ENCODE data around the gene CA10.

DNA sequence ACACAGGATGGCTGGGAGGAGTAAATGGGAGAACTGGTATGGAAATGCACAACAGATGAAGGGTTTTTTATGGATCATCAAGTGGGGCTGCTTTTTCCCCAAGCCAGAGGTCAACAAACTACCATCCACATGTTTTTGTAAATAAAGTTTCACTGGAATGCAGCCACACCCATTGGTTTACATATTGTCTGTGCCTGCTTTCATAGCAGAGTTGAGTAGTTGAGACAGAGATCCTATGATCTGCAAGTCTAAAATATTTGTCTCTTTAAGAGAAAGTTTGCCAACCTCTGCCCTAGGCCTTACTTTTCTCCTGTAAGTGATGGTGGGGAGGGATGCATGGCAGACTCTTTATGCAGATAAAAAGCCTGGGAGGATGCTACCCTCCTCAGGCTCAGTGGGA is 341.4 kb downstream of the CA10 start:
- TF ChIP-seq, protein P1, sequence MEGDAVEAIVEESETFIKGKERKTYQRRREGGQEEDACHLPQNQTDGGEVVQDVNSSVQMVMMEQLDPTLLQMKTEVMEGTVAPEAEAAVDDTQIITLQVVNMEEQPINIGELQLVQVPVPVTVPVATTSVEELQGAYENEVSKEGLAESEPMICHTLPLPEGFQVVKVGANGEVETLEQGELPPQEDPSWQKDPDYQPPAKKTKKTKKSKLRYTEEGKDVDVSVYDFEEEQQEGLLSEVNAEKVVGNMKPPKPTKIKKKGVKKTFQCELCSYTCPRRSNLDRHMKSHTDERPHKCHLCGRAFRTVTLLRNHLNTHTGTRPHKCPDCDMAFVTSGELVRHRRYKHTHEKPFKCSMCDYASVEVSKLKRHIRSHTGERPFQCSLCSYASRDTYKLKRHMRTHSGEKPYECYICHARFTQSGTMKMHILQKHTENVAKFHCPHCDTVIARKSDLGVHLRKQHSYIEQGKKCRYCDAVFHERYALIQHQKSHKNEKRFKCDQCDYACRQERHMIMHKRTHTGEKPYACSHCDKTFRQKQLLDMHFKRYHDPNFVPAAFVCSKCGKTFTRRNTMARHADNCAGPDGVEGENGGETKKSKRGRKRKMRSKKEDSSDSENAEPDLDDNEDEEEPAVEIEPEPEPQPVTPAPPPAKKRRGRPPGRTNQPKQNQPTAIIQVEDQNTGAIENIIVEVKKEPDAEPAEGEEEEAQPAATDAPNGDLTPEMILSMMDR (IDR thresholded peaks at IDR 0.05), result no peak
- TF ChIP-seq POLR2AphosphoS5 (IDR thresholded peaks at IDR 0.05), result no peak
